ENCODE results near the gene RIN1. TPM values are rescaled to one million over a fixed set of nuclear protein-coding genes. Genes with fewer than 3 reads are reported as not detected.

The RIN1 gene
- total RNA-seq, 2 experiments from 2014 or later = 3.0 to 5.7 TPM

- no peaks in the 10 kb centered on the region for H3K27me3 Mint-ChIP-seq
- POLR2A ChIA-PET = interaction anchor here (0.5 to 8.7 kb wide), 9 partner anchors 7 to 320 kb away, joined by 3 to 94 read pairs (median 8); partner anchors contain the start of genes B4GAT1, BRMS1, CD248 and YIF1A
- H3K27ac Mint-ChIP-seq = peak overlapping the region; percentile 79
- H3K9me3 Mint-ChIP-seq = no peaks in the 10 kb centered on the region
- H3K36me3 Mint-ChIP-seq = peaks cover 11% of the 10 kb centered on the region
- ATAC-seq (ENCODE audit: low read depth) (no peak), DNase-seq (peak; percentile 28)
- peak overlapping the region; percentile 18 for H3K4me3 Mint-ChIP-seq
- peaks cover 26% of the 10 kb centered on the region for H3K4me1 Mint-ChIP-seq
These were observed 1.1 kb upstream of the RIN1 start for GRCh38 chr11:66337103-66337899.

GRCh38 chr11:66335531-66336233 is 552 bp downstream of the RIN1 start:
- POLR2A ChIA-PET = interaction anchor here (0.8 to 8.7 kb wide), 8 partner anchors 9 to 47 kb away, joined by 3 to 94 read pairs (median 9); partner anchors contain the start of genes BRMS1, CD248, SLC29A2 and YIF1A
- Mint-ChIP-seq H3K4me3 (peak overlapping the region; percentile 70), H3K4me1 (peaks cover 26% of the 10 kb centered on the region), H3K27me3 (no peaks in the 10 kb centered on the region), H3K36me3 (peaks cover 5% of the 10 kb centered on the region), H3K27ac (peak overlapping the region; percentile 79), H3K9me3 (no peaks in the 10 kb centered on the region)
- DNase-seq (no peak), ATAC-seq (ENCODE audit: low read depth) (peak; percentile 7)

DNA sequence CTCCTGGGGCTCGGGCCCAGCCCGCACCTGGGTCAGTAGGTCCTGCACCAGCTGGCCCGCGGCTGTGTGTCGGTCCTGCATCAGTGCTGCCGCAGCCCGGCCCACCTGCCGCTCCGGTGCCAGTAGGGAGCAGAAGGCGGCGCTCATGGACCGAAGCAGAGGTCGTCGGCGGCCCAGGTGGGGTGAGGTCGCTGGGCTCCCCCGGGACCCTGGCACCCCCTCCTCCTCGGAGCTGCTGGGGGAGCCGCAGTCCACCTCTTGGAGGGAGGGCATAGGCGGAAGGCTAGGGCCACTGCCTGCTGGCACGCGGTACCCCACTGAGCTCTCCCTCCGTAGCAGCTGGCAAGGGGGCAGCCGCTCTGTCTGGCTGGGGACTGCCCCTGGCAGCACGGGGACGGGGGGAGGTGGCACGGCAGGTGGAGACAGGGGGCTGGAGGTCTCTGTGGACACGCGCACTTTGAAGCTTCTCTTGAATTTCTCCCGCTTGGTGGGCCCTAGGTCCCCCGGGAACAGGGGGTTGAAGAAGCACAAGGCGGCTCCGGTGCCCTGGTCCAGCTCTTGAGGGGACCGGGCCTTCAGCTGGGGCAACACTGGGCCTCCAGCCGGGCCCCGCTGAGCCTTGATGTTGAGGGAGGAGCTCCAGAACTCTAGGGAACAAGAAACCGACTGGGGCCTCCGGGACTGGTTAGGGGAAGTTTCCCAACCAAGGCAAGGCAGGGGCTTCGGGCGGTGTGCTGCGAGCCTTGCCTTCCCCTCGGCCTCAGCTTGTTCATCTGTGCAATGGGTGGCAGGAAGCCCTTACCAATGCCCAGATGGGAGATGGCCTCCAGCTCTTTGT is 1.4 kb downstream of the RIN1 start:
- Mint-ChIP-seq H3K36me3 (peaks cover 5% of the 10 kb centered on the region), H3K4me3 (no peak overlapping the region), H3K9me3 (no peaks in the 10 kb centered on the region), H3K27me3 (no peaks in the 10 kb centered on the region), H3K27ac (no peak overlapping the region), H3K4me1 (peaks cover 26% of the 10 kb centered on the region)
- ATAC-seq (ENCODE audit: low read depth) (no peak), DNase-seq (peak; percentile 45)
- POLR2A ChIA-PET = interaction anchor here (0.7 to 8.7 kb wide), 8 partner anchors 8 to 46 kb away, joined by 3 to 94 read pairs (median 9); partner anchors contain the start of genes BRMS1, CD248, SLC29A2 and YIF1A

DNA sequence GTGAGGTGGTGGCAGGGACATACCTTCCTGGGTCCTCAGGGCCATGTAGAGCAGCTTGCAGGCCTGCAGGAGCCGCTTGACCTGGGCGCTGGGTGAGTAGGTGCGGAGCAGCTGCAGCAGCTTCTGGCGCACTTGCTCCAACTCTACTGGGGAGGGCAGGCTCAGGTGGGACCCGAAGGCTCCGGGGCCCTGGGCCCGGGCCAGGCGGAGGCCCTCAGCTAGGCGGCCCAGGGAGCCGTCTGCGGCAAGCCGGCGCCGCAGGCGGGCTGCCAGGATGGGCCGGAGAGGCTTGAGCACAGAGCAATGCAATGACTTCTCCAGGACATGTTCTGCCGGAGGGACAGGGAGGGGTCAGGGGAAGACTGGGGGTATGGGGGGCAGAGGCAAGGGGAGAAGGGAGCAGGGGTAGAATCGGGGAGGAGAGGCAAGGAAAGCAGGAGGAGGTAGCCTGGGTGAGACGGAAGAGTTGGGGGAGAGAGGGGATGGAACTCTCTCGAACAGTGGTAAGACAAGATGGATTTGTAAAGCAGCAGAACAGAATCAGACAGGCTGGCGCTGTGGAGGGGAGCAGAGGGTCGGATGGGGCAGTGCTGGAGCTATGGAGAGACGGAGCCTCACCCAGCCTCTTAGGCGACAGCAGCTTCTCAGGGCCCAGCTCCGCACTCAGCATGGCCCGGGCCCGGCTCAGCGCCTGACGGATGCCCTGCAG is 2.2 kb downstream of the RIN1 start:
- DNase-seq (no peak), ATAC-seq (ENCODE audit: low read depth) (no peak)
- Mint-ChIP-seq H3K36me3 (peaks cover 2% of the 10 kb centered on the region), H3K9me3 (no peaks in the 10 kb centered on the region), H3K4me3 (no peak overlapping the region), H3K27ac (peak overlapping the region; percentile 33), H3K27me3 (no peaks in the 10 kb centered on the region), H3K4me1 (peaks cover 26% of the 10 kb centered on the region)
- POLR2A ChIA-PET = interaction anchor here (0.7 to 8.7 kb wide), 5 partner anchors 10 to 45 kb away, joined by 3 to 94 read pairs (median 10); partner anchors contain the start of genes CD248, SLC29A2 and YIF1A

GRCh38 chr11:66333220-66333877 is 2.9 kb downstream of the RIN1 start:
- H3K27me3 Mint-ChIP-seq = no peaks in the 10 kb centered on the region
- H3K27ac Mint-ChIP-seq = no peak overlapping the region
- no peak overlapping the region for H3K4me3 Mint-ChIP-seq
- DNase-seq (peak; percentile 30), ATAC-seq (ENCODE audit: low read depth) (no peak)
- no peaks in the 10 kb centered on the region for H3K9me3 Mint-ChIP-seq
- H3K36me3 Mint-ChIP-seq = no peaks in the 10 kb centered on the region
- H3K4me1 Mint-ChIP-seq = peaks cover 25% of the 10 kb centered on the region
- POLR2A ChIA-PET = interaction anchor here (2.3 to 8.7 kb wide), 3 partner anchors 16 to 21 kb away, joined by 10 to 94 read pairs (median 32); partner anchors contain the start of gene CD248

DNA sequence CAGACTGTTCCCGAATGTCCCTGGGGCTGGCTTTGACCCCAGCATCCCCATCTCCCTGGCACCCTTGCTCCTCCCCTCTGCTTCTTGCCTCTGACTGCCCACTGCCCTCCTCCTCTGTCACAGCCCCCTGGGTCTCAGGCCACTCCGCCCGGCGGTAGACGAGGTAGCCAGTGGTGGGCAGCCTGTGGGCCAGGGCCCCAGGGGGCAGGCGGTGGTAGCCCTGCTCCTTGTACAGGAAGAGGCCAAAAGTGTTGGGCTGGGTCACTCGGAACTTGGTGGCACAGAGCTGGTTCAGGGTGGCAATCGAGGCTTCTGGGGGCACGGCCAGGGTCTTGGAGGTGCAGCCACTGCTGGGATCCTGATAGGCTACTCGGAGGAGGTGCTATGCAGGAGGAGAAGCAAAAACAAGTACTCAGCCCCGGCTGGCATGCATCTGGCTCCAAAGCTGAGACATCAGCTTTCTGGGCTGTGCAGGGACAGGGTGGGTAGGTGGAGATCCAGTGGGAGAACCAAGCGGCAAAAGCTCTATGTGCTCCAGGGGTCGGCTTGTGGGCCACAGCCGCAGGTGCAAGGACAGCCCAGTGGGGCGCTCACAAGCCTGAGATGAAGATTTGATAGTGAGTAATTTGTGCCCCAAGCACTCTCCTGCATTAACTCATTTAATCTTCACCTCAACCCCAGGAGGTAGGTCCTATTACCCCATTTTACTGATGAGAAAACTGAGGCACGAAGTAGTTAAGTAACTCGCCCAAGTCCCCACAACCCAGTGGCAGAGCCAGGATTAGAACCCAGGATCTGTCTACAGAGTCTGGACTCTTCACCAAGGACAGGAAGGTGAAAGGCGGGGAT is 3.6 kb downstream of the RIN1 start:
- no peak for ATAC-seq (ENCODE audit: low read depth)
- no peak overlapping the region for H3K27ac Mint-ChIP-seq
- H3K9me3 Mint-ChIP-seq = no peaks in the 10 kb centered on the region
- no peaks in the 10 kb centered on the region for H3K36me3 Mint-ChIP-seq
- H3K27me3 Mint-ChIP-seq = no peaks in the 10 kb centered on the region
- H3K4me3 Mint-ChIP-seq = no peak overlapping the region
- peaks cover 30% of the 10 kb centered on the region for H3K4me1 Mint-ChIP-seq
- POLR2A ChIA-PET = interaction anchor here (2.3 to 8.7 kb wide), 2 partner anchors 15 to 20 kb away, joined by 10 to 94 read pairs; partner anchors contain the start of gene CD248
- DNase-seq = peak; percentile 28

- ATAC-seq (ENCODE audit: low read depth) (no peak), DNase-seq (peak; percentile 27)
- Mint-ChIP-seq H3K4me1 (peaks cover 28% of the 10 kb centered on the region), H3K27me3 (no peaks in the 10 kb centered on the region), H3K27ac (no peak overlapping the region), H3K9me3 (no peaks in the 10 kb centered on the region), H3K4me3 (no peak overlapping the region), H3K36me3 (no peaks in the 10 kb centered on the region)
- POLR2A ChIA-PET = interaction anchor here (2.3 to 8.7 kb wide), 2 partner anchors 14 to 19 kb away, joined by 10 to 94 read pairs; partner anchors contain the start of gene CD248
These were observed 4.5 kb downstream of the RIN1 start for GRCh38 chr11:66331542-66332370.

GRCh38 chr11:66330931-66331330 is 5.3 kb downstream of the RIN1 start:
- POLR2A ChIA-PET = interaction anchor here (2.3 to 8.7 kb wide), 2 partner anchors 14 to 18 kb away, joined by 10 to 94 read pairs; partner anchors contain the start of gene CD248
- ATAC-seq (ENCODE audit: low read depth) (no peak), DNase-seq (no peak)
- Mint-ChIP-seq H3K4me1 (peaks cover 23% of the 10 kb centered on the region), H3K36me3 (no peaks in the 10 kb centered on the region), H3K27me3 (no peaks in the 10 kb centered on the region), H3K9me3 (no peaks in the 10 kb centered on the region), H3K4me3 (no peak overlapping the region), H3K27ac (no peak overlapping the region)

DNA sequence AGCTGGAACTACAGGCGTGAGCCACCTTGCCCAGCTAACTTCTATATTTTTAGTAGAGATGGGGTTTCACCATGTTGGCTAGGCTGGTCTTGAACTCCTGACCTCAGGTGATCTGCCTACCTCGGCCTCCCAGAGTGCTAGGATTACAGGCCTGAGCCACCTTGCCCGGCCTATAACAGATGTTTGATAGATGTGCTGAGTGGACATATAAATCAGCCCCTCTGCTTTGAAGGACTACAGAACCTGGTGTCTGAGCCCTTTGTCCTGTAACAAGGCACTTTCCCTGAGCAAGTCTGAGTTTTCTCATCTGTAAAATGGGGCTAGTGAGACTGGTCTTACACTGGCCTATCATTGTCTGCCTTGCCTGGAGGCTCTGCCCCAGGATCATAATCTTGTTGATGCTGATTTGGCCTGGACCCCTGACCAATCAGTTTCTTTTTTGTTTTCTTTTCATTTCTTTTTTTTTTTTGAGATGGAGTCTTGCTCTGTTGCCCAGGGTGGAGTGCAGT is 7.0 kb downstream of the RIN1 start:
- Mint-ChIP-seq H3K4me1 (peaks cover 33% of the 10 kb centered on the region), H3K36me3 (no peaks in the 10 kb centered on the region), H3K27me3 (no peaks in the 10 kb centered on the region), H3K9me3 (no peaks in the 10 kb centered on the region), H3K27ac (no peak overlapping the region), H3K4me3 (peak overlapping the region; percentile 26)
- no peak for DNase-seq
- POLR2A ChIA-PET = interaction anchor here (1.1 to 8.7 kb wide), 3 partner anchors 12 to 43 kb away, joined by 3 to 94 read pairs (median 24); partner anchors contain the start of gene CD248
- no peak for ATAC-seq (ENCODE audit: low read depth)
